PFSK-1 (cell line): Measurements from ENCODE around the gene PEAK1.

Source experiments
- POLR2AphosphoS5 ChIP-seq: IDR thresholded peaks from 2 replicates; pipeline ENCODE4 v1.6.1; 2012; ENCODE audit warnings: low read depth, mild to moderate bottlenecking, control low read depth, low read length, moderate library complexity
- REST ChIP-seq, 2 experiments: IDR thresholded peaks; 2 replicates each; pipeline versions ENCODE4 v1.6.1 to v1.8.0; 2011 to 2012; ENCODE audit warnings: low read depth in 2 of 2, low read length in 2 of 2, control low read depth in 1 of 2, inconsistent platforms in 1 of 2, mild to moderate bottlenecking in 1 of 2, moderate library complexity in 1 of 2; ENCODE audit not compliant: insufficient read depth in 1 of 2
- TAF1 ChIP-seq: IDR thresholded peaks from 2 replicates; pipeline ENCODE4 v1.6.1; 2012; ENCODE audit warnings: low read length, control low read depth, borderline replicate concordance; ENCODE audit not compliant: insufficient read depth

GRCh38 chr15:77276943-77277342 lies 143.0 kb downstream of the PEAK1 start:
- TF ChIP-seq REST (IDR thresholded peaks at IDR 0.05; ENCODE audit: insufficient read depth in 1 of 2, low read depth in 2 of 2, low read length in 2 of 2) (no peak), POLR2AphosphoS5 (no peak), TAF1 (no peak)
